Panc1 (cell line): Measurements from ENCODE around the gene POU2F1. TPM values are rescaled to one million over a fixed set of nuclear protein-coding genes. Genes with fewer than 3 reads are reported as not detected.

Experiments
- ATAC-seq: fragments of 200-7000 bp; cut with Tn5 transposase; 2 replicates; pipeline ENCODE4 v1.9.1; 2020; ENCODE audit warnings: mild to moderate bottlenecking, moderate library complexity
- BruUV-seq: library from RNA; stranded (reverse); fragments of 400-500 nt; replicated peaks from 2 replicates; lab custom pipeline; 2021; lab: Mats Ljungman, UMichigan
- CTCF ChIA-PET: fragments of 300-600 bp; sonication (Branson Sonifier 250); formaldehyde crosslinking; loops from one replicate; lab custom pipeline; 2022; ENCODE audit warnings: antibody characterized with exemption; lab: Charles Lee
- POLR2A ChIA-PET: fragments of 300-600 bp; sonication (Branson Sonifier 250); formaldehyde crosslinking; loops from one replicate; lab custom pipeline; 2022; ENCODE audit warnings: antibody characterized with exemption; lab: Charles Lee
- DNase-seq: peaks from one replicate; pipeline ENCODE4 v3.0.0-alpha.2; 2010; ENCODE audit warnings: low read depth, low spot score
- H3K27ac ChIP-seq: 2 replicates; pipeline ENCODE4 v1.5.1; 2011; ENCODE audit warnings: mild to moderate bottlenecking, low read length, inconsistent platforms
- H3K27me3 ChIP-seq: fragments of 200-500 bp; sonication (Bioruptor generic); 2 replicates; pipeline ENCODE4 v1.6.0; 2014; ENCODE audit warnings: low read length, inconsistent platforms; ENCODE audit not compliant: control insufficient read depth, insufficient read depth
- H3K36me3 ChIP-seq: fragments of 200-500 bp; sonication (Bioruptor generic); 2 replicates; pipeline ENCODE4 v1.5.1; 2014; ENCODE audit warnings: inconsistent platforms, mild to moderate bottlenecking, low read length, moderate library complexity; ENCODE audit not compliant: control insufficient read depth, insufficient read depth
- H3K4me1 ChIP-seq: 2 replicates; pipeline ENCODE4 v1.5.1; 2011; ENCODE audit warnings: inconsistent platforms, mild to moderate bottlenecking, low read length, moderate library complexity; ENCODE audit not compliant: control insufficient read depth, insufficient read depth
- H3K4me3 ChIP-seq, 2 experiments: 2 replicates each; pipeline ENCODE4 v1.5.1; 2011 to 2012; ENCODE audit warnings: low read depth in 2 of 2, low read length in 2 of 2, mild to moderate bottlenecking in 2 of 2, inconsistent platforms in 1 of 2, moderate library complexity in 1 of 2
- H3K9me3 ChIP-seq: fragments of 200-500 bp; sonication (Bioruptor generic); 2 replicates; pipeline ENCODE4 v1.5.1; 2014; ENCODE audit warnings: low read depth, mild to moderate bottlenecking, inconsistent platforms, low read length, moderate library complexity; ENCODE audit not compliant: control insufficient read depth, insufficient read depth
- CTCF ChIP-seq: fragments of 450-650 bp; IDR thresholded peaks from 2 replicates; pipeline ENCODE4 v1.5.1; 2017; ENCODE audit warnings: mild to moderate bottlenecking
- POLR2AphosphoS5 ChIP-seq: IDR thresholded peaks from 2 replicates; pipeline ENCODE4 v1.6.1; 2012; ENCODE audit warnings: mild to moderate bottlenecking, low read depth, low read length, moderate library complexity
- REST ChIP-seq, 2 experiments: IDR thresholded peaks; 2 replicates each; pipeline ENCODE4 v1.6.1; 2011 to 2012; ENCODE audit warnings: low read depth in 2 of 2, control low read depth in 1 of 2, low read length in 1 of 2, mild to moderate bottlenecking in 1 of 2, moderate library complexity in 1 of 2; ENCODE audit not compliant: insufficient read depth in 1 of 2
- SIN3A ChIP-seq: IDR thresholded peaks from 2 replicates; pipeline ENCODE4 v1.6.1; 2012; ENCODE audit warnings: low read depth, mild to moderate bottlenecking, low read length, moderate library complexity, borderline replicate concordance; ENCODE audit not compliant: insufficient read depth
- TCF7L2 ChIP-seq: IDR thresholded peaks from 2 replicates; pipeline ENCODE4 v1.6.1; 2011; ENCODE audit warnings: mild to moderate bottlenecking, low read depth, low read length, inconsistent platforms
- in situ Hi-C: cut with HindIII; loops from 2 replicates; pipeline ENCODE4 v1.10.0; 2016; ENCODE audit warnings: low sequenced_read_pairs, low pct_unique_long_range_greater_than_20kb
- intact Hi-C: fragments of 100-400 bp; cut with micrococcal nuclease; formaldehyde crosslinking; loops from one replicate; pipeline ENCODE4 v1.10.0; 2022; ENCODE audit not compliant: unreplicated experiment
- total RNA-seq: library from RNA; stranded (reverse); gene quantifications from one replicate; pipeline ENCODE4 v1.2.1, GENCODE V29; 2021; ENCODE audit not compliant: unreplicated experiment

Gene POU2F1
- total RNA-seq, 1 experiment from 2014 or later = 17.1 TPM

- no TSS peak for BruUV-seq
- no peak overlapping the region for H3K4me3 ChIP-seq
- intact Hi-C loops = no loop called here
- ATAC-seq (no peak), DNase-seq (no peak)
- in situ Hi-C loops = no loop called here
- H3K27me3 ChIP-seq = no peaks in the 10 kb centered on the region
- TF ChIP-seq REST (IDR thresholded peaks at IDR 0.05; ENCODE audit: insufficient read depth in 1 of 2, low read depth in 2 of 2, low read length in 1 of 2) = no peak
- no peak for TF ChIP-seq POLR2AphosphoS5
- TF ChIP-seq TCF7L2 = no peak
- no peak for TF ChIP-seq CTCF
- no peak for TF ChIP-seq SIN3A
- H3K4me1 ChIP-seq = no peaks in the 10 kb centered on the region
- H3K27ac ChIP-seq = no peak overlapping the region
- ChIA-PET CTCF (no interaction called here), POLR2A (interaction anchor here (0.6 kb wide), 1 partner anchor 42 kb away, joined by 5 read pairs; no protein-coding TSS in a partner anchor)
- H3K36me3 ChIP-seq = no peaks in the 10 kb centered on the region
- H3K9me3 ChIP-seq = no peaks in the 10 kb centered on the region
Measured at GRCh38 chr1:167367705-167368104, 147.0 kb downstream of the POU2F1 start.

- ATAC-seq (no peak), DNase-seq (no peak)
- no peaks in the 10 kb centered on the region for H3K36me3 ChIP-seq
- no peaks in the 10 kb centered on the region for H3K9me3 ChIP-seq
- H3K27ac ChIP-seq = no peak overlapping the region
- TF ChIP-seq CTCF = no peak
- TF ChIP-seq POLR2AphosphoS5 = no peak
- TF ChIP-seq SIN3A = no peak
- no peak for TF ChIP-seq REST (IDR thresholded peaks at IDR 0.05; ENCODE audit: insufficient read depth in 1 of 2, low read depth in 2 of 2, low read length in 1 of 2)
- TF ChIP-seq TCF7L2 = no peak
- no peaks in the 10 kb centered on the region for H3K4me1 ChIP-seq
- in situ Hi-C loops = no loop called here
- CTCF ChIA-PET = no interaction called here
- BruUV-seq = no TSS peak
- POLR2A ChIA-PET = no interaction called here
- intact Hi-C loops = no loop called here
- no peak overlapping the region for H3K4me3 ChIP-seq
- no peaks in the 10 kb centered on the region for H3K27me3 ChIP-seq
Measured at GRCh38 chr1:167369175-167369574, 148.5 kb downstream of the POU2F1 start.
